Activated CD4-positive, alpha-beta T cell treated with anti-CD3 and anti-CD28 coated beads for 48 hours (primary cell): ENCODE results near the gene C22orf39.

Source experiments
- DNase-seq: peaks from one replicate; pipeline ENCODE4 v3.0.0-alpha.2; 2020

Gene C22orf39

GRCh38 chr22:19396934-19397733, 50.4 kb downstream of the C22orf39 start:
- DNase-seq, result no peak

- DNase-seq, result no peak
Observed at GRCh38 chr22:19396561-19396933, 51.0 kb downstream of the C22orf39 start.

- no peak for DNase-seq
Observed at GRCh38 chr22:19395276-19395675, 52.2 kb downstream of the C22orf39 start.

- no peak for DNase-seq
Observed at GRCh38 chr22:19394274-19395050, 53.0 kb downstream of the C22orf39 start.

GRCh38 chr22:19393704-19394103, 53.8 kb downstream of the C22orf39 start:
- no peak for DNase-seq
